ENCODE data around the gene R3HDM1.
"Not testable (repeated sequence)": the region's sequence is repeated elsewhere in the genome, so short reads cannot be mapped to it uniquely, and the experiment has no call there.

DNA sequence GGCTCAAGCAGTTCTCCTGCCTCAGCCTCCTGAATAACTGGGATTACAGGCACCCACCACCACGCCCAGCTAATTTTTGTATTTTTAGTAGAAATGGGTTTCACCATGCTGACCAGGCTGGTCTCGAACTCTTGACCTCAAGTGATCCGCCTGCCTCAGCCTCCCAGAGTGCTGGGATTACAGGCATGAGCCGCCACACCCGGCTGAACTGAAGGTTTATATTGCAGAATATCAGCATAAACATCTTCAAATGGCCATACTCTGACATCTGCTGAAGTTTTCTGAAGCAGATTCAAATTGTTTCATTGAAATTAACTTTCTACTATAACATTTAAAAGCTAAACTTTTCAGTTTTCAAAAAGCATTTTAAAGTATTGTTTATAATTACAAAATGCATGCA lies 172.8 kb downstream of the R3HDM1 start:
- TF ChIP-seq, protein P1, sequence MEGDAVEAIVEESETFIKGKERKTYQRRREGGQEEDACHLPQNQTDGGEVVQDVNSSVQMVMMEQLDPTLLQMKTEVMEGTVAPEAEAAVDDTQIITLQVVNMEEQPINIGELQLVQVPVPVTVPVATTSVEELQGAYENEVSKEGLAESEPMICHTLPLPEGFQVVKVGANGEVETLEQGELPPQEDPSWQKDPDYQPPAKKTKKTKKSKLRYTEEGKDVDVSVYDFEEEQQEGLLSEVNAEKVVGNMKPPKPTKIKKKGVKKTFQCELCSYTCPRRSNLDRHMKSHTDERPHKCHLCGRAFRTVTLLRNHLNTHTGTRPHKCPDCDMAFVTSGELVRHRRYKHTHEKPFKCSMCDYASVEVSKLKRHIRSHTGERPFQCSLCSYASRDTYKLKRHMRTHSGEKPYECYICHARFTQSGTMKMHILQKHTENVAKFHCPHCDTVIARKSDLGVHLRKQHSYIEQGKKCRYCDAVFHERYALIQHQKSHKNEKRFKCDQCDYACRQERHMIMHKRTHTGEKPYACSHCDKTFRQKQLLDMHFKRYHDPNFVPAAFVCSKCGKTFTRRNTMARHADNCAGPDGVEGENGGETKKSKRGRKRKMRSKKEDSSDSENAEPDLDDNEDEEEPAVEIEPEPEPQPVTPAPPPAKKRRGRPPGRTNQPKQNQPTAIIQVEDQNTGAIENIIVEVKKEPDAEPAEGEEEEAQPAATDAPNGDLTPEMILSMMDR (IDR thresholded peaks at IDR 0.05), result not testable (repeated sequence)
- not testable (repeated sequence) for TF ChIP-seq POLR2A (IDR thresholded peaks at IDR 0.05)

All from vagina (tissue), 2 donors.